Tibial nerve (tissue), 3 donors: ENCODE results near the gene ECHS1.

Source experiments
- POLR2A ChIP-seq, 2 donors: fragments of 450-650 bp; IDR thresholded peaks; one replicate each; pipeline ENCODE4 v1.6.1; 2017; ENCODE audit warnings: antibody characterized with exemption in 2 of 2, mild to moderate bottlenecking in 2 of 2, moderate library complexity in 2 of 2
- TF ChIP-seq, protein P1 (sequence below), 5 experiments: fragments of 200-600 bp in 3 of 5; fragments of 450-650 bp in 2 of 5; sonication (generic) in 3 of 5; IDR thresholded peaks; one replicate each; pipeline ENCODE4 v1.5.1; 2016 to 2019; ENCODE audit warnings: antibody characterized with exemption in 5 of 5, mild to moderate bottlenecking in 3 of 5, moderate library complexity in 2 of 5

DNA sequence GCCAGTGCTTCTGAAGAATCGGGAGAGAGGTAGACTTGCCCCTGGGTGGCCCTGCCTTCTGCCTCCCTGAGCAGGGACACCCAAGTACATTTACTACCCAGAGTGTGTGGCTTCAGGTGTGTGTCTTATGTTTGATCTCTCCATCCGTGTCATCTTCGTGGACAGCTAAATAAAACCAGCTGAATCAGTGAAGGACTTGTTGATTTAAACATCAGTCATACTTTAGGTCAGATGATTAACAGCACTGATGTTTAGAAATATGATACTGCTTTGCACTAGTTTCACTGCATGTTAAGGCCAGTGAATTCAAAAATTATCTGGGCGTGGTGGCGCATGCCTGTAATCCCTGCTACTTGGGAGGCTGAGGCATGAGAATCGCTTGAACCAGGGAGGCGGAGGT is 24.8 kb upstream of the ECHS1 start:
- no peak for TF ChIP-seq POLR2A (IDR thresholded peaks at IDR 0.05)
- TF ChIP-seq, protein P1, sequence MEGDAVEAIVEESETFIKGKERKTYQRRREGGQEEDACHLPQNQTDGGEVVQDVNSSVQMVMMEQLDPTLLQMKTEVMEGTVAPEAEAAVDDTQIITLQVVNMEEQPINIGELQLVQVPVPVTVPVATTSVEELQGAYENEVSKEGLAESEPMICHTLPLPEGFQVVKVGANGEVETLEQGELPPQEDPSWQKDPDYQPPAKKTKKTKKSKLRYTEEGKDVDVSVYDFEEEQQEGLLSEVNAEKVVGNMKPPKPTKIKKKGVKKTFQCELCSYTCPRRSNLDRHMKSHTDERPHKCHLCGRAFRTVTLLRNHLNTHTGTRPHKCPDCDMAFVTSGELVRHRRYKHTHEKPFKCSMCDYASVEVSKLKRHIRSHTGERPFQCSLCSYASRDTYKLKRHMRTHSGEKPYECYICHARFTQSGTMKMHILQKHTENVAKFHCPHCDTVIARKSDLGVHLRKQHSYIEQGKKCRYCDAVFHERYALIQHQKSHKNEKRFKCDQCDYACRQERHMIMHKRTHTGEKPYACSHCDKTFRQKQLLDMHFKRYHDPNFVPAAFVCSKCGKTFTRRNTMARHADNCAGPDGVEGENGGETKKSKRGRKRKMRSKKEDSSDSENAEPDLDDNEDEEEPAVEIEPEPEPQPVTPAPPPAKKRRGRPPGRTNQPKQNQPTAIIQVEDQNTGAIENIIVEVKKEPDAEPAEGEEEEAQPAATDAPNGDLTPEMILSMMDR (IDR thresholded peaks at IDR 0.05): no peak
